Measurements from ENCODE around the gene LRRC49. TPM values are rescaled to one million over a fixed set of nuclear protein-coding genes. Genes with fewer than 3 reads are reported as not detected.

LRRC49 gene
- total and polyA plus RNA-seq, 12 donors: 4.4 to 14.9 (median 8.4) TPM

GRCh38 chr15:70873232-70874054 is 19.2 kb upstream of the LRRC49 start:
- Histone ChIP-seq H3K4me1 (replicated peaks in 1 of 2) (no peaks in the 10 kb centered on the region), H3K9me3 (replicated peaks in 1 of 3) (no peaks in the 10 kb centered on the region), H3K27ac (no peak overlapping the region), H3K27me3 (no peaks in the 10 kb centered on the region), H3K4me3 (no peak overlapping the region), H3K36me3 (replicated peaks in 1 of 2) (no peaks in the 10 kb centered on the region)
- no peak for DNase-seq
- WGBS, 4 donors: 84 to 94% (median 90%) methylated on average over 2 of the region's 2 CpGs
- no peak for TF ChIP-seq POLR2A (IDR thresholded peaks at IDR 0.05)
- TF ChIP-seq CTCF (IDR thresholded peaks at IDR 0.05): no peak
- intact Hi-C loops (cut with DNase I): loop anchor here in 1 of 2 donors (5.0 kb wide), 1 partner anchor 46 kb away; no protein-coding TSS in a partner anchor

GRCh38 chr15:70875001-70875782 is 17.4 kb upstream of the LRRC49 start:
- Histone ChIP-seq H3K4me1 (replicated peaks in 1 of 2) (no peaks in the 10 kb centered on the region), H3K27ac (no peak overlapping the region), H3K36me3 (replicated peaks in 1 of 2) (no peaks in the 10 kb centered on the region), H3K4me3 (no peak overlapping the region), H3K9me3 (replicated peaks in 1 of 3) (no peaks in the 10 kb centered on the region), H3K27me3 (no peaks in the 10 kb centered on the region)
- intact Hi-C loops (cut with DNase I): no loop called here
- TF ChIP-seq CTCF (IDR thresholded peaks at IDR 0.05) (peak; percentile 4 to 46 (median 34)), POLR2A (IDR thresholded peaks at IDR 0.05) (no peak)
- 66 to 76% (median 71%) methylated on average over 7 of the region's 7 CpGs for WGBS, 4 donors
- DNase-seq: no peak

- Histone ChIP-seq H3K36me3 (replicated peaks in 1 of 2) (no peaks in the 10 kb centered on the region), H3K27ac (no peak overlapping the region), H3K27me3 (no peaks in the 10 kb centered on the region), H3K9me3 (replicated peaks in 1 of 3) (no peaks in the 10 kb centered on the region), H3K4me1 (replicated peaks in 1 of 2) (no peaks in the 10 kb centered on the region), H3K4me3 (no peak overlapping the region)
- TF ChIP-seq CTCF (IDR thresholded peaks at IDR 0.05) (no peak), POLR2A (IDR thresholded peaks at IDR 0.05) (no peak)
- DNase-seq: no peak
- WGBS, 4 donors: 56 to 64% (median 60%) methylated on average over 3 of the region's 3 CpGs
- intact Hi-C loops (cut with DNase I): no loop called here
These were observed 16.6 kb upstream of the LRRC49 start for GRCh38 chr15:70876011-70876410.

- Histone ChIP-seq H3K4me3 (no peak overlapping the region), H3K36me3 (replicated peaks in 1 of 2) (no peaks in the 10 kb centered on the region), H3K27me3 (no peaks in the 10 kb centered on the region), H3K4me1 (replicated peaks in 1 of 2) (no peaks in the 10 kb centered on the region), H3K27ac (no peak overlapping the region), H3K9me3 (replicated peaks in 1 of 3) (no peaks in the 10 kb centered on the region)
- DNase-seq: no peak
- intact Hi-C loops (cut with DNase I): no loop called here
- TF ChIP-seq POLR2A (IDR thresholded peaks at IDR 0.05) (no peak), CTCF (IDR thresholded peaks at IDR 0.05) (no peak)
- 59 to 69% (median 65%) methylated on average over 2 of the region's 2 CpGs for WGBS, 4 donors
These were observed 15.9 kb upstream of the LRRC49 start for GRCh38 chr15:70876683-70877082.

Data from adrenal gland (tissue), 12 donors.